Endometrium (tissue), 2 donors: ENCODE data around the gene TCERG1L.
"Not testable (repeated sequence)": the region's sequence is repeated elsewhere in the genome, so short reads cannot be mapped to it uniquely, and the experiment has no call there.

Experiments used
- FAIRE-seq: peaks from 2 replicates; lab custom pipeline; 2012; peaks lifted over from hg19 to GRCh38; lab: Jason Lieb, UNC
- donor health status: control.
- donor health status: control.

Gene TCERG1L

GRCh38 chr10:131100418-131101410, 210.8 kb downstream of the TCERG1L start:
- FAIRE-seq = not testable (repeated sequence)

DNA sequence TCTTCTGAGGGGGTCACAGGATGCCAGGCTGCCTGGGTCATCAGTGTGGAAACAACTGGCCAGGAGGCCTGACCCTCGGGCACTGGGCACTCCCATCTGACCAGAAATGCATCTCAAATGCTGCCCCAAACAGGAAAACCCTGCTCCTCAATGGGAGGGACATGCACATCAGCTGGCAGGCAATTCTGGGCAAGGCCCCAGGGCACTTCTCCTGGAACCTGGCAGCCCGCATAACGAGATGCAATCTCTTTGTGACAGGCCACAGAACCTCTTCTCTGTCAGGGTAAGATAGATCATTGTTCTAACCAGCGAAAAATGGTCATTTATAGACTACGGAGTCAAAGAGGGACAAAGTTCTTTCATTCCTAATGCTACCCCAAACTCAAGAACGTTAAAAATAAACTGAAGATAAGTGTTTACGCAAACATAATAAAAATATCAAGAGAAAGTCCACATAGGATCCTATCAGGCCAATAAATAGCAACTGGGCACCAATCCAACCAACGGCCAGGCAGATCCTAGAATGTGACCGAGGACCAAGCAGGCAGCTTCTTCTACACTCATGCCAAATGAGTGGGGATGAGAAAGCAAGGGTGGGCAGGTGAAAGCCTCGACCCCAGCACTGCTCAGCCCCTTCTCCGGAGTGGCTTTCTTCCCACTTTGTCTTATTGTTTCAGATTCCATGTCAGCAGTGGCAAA, 212.3 kb downstream of the TCERG1L start:
- FAIRE-seq = no peak

GRCh38 chr10:131098416-131098952, 213.0 kb downstream of the TCERG1L start:
- no peak for FAIRE-seq

DNA sequence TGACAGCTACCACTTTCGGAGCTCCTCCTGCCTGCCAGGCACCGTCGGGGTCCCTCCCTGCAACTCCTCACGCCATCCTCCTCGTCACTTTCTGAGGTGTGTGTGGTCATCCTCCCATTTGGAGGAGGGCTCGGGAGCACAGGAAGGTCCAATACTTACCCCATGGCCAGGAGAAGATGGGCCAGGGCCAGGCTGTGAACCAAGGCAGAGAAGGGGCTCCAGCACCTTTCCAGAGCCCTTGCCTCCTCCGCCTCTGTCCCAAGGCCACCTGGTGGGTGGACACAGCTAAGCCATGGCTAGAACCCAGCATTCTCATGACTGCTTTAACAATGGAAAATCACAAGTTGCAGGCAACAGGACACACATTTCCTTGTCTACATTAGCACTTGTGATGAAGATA, 215.5 kb downstream of the TCERG1L start:
- no peak for FAIRE-seq

DNA sequence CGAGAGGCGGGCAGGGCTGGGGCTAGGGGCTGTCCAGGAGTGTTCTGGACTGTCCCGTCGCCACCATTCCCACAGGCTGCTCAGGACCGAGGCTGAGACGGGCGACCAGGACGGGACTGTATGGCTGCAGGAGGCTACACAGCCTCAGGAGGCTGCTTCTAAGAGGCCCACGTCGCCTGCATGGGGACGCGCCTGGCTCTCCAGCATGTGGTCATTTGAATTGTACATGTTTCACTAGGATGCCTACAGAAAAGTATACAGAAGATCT, 216.3 kb downstream of the TCERG1L start:
- FAIRE-seq = no peak

DNA sequence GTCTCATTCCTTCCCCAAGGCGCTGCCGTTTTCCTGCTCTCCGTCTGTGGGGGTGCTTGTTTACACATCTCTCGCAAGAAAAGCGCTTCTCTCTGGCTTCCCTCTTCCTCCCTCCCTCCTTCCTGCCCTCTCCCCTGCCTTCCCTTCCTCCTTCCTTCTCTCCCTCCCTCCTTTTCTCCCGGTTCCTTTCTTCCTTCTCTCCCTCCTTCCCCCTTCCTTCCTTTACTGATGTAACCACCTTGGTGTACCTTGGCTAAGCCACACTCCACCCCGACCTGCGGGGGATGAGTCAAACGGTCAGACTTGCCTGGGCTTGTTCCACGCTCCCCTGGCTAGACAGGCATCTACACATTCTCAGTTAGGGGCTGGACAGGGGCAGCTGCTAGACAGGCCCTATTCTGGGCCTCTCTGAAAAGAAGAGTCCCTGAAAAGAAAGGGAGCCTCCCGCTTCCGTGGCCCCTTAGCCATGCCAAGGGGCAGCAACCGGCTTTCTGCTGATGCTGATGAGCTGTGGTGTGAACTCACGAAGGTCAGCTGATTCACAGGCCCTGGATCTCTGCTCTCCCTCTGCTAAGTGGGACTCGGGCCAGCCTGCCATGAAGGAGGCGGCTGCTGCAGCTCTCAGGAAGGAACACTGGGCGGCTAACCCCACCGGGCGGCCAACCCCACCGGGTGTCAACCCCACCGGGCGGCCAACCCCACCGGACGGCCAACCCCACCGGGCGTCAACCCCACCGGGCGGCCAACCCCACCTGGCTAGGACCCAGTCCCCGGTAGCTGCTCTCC, 216.8 kb downstream of the TCERG1L start:
- no peak for FAIRE-seq

DNA sequence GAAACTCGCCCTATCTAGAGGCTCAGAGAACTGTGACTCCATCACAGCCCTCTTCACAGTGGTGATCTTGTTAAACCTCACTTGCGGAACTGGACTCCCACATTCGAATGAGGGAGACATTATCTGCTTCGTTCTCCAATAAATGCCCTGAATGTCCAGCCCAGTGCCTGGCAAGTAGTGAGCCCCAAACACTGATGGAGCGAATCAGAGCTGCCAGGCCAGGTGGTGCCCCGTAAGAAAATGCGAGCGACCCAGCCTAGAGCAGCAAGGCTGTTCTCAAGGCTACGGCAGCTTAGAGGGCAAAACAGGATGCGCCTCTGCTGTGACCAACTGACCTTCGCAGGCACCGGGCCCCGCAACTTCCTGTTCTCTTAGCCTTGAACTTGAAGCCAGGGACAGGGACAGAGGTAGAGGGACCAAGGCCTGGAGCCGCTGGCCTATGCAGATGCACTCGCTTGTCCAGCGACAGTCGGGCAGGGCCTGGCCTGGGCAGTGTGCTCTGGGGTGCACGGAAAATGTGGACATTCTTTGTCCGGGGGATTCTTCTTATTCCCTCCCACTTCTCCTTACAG, 217.6 kb downstream of the TCERG1L start:
- FAIRE-seq = no peak

DNA sequence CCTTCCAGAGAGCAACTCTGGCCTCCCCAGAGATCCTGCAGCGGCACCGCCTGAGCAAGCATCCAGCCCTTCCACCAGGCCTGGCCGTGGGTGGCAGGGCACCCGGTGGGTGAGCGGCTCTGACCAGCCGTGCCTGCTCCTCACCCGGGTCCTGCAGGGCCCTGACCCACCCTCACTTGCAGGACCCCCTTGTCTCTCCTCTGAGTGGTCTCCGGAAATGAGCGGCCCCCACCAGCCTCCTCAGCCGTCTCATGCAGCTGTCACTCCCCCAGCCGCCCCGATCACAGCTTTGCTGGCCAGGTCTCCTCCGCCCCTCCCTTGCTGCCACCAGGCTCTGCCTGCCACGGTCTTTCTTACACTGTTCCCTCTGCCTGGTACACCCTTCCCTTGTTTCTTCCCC, 218.2 kb downstream of the TCERG1L start:
- FAIRE-seq = no peak

- no peak for FAIRE-seq
Measured at GRCh38 chr10:131092876-131093275, 218.6 kb downstream of the TCERG1L start.

DNA sequence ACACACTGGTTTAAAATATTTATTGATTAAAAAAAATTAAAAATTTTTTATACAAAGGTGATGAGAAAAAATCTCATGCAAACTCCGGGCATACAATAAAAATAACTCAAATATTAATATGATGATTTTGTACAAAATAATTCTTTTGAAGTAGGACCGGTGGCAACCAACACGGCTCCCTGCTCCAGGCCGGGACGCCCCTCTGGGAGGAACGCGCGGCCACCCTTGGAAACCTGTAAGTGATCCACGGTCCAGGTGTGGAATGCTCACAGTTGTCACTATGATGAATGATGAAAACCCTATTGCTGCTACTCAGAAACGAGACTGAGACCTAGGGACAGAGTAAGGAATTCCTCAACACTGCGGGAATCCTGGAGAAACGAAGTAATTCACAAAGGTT, 219.1 kb downstream of the TCERG1L start:
- no peak for FAIRE-seq

DNA sequence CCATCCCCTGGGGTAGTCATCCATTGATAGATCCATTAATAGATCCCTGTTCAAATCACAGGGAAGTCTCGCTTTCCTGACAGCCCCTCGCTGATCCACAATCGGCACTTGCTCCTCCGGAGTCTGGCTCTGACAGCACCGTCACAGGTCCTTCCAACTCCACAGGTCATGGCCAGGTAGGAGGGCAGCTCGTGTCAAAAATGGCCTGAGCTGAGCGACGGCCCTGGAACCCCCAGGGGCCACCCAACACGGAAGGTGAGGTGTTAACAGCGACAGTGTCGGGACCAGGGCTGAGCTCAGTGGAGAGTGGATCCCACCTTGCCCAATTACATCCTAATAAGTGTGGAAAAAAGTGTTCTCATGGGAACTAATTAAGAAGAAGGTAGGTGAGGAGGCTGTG, 219.8 kb downstream of the TCERG1L start:
- FAIRE-seq = no peak

DNA sequence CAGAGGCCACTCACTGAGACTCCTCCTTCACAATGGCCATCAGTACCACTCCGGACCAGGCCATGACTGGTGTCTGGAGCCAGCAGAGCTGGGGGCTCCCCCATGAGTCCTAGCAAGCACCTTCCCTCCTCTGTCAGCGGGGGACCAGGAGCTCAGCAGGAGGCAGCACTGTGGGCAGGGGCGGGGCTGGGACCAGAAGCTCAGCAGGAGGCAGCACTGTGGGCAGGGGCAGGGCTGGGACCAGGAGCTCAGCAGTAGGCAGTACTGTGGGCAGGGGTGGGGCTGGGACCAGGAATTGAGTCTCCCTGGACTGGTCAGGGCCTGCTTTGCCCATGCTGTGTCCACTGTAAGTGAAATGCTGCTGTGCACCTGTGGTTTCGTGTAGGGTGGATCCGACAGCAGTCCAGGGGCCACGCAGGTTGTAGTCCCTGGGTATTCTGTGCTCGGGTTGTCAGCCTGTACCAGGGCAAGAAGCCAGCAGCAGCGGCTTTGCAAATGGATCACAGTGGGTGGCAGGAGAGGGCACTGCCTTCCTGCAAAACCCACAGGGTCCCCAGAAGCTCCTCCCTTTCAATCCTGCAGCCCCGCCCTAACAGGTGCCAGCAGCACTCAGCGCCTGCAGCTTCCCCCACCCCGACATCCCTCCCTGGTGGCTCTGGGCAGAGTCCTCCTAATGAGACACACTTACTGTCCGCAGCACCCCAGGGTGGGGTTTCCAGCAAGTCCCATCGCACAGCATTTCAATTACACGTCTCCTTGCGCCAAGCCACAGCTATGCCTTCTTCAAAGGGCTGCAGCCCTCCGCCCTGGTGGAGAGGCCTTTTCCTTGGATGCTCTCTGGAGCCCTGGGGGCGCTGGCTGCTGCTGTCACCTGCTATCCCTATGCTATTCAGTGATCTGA, 220.5 kb downstream of the TCERG1L start:
- FAIRE-seq = no peak

DNA sequence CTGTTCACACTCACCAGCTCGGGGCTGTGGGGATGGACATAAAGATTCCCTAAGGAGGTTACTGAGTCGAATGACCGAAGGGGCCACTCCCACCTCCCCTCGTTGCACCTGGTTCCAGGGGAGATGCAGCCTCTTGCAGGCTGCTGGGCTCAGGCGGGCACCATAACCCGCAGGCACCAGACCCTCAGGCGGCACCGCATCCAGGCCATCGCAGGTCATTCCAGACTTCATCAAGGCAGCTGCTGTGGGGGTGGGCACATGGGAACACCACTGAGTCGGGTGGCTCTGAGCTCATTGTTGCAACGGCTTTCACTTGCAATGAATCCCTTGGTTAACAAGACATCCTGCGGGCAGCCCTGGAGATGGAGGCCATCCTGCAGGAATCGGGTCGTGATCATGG, 221.7 kb downstream of the TCERG1L start:
- no peak for FAIRE-seq

DNA sequence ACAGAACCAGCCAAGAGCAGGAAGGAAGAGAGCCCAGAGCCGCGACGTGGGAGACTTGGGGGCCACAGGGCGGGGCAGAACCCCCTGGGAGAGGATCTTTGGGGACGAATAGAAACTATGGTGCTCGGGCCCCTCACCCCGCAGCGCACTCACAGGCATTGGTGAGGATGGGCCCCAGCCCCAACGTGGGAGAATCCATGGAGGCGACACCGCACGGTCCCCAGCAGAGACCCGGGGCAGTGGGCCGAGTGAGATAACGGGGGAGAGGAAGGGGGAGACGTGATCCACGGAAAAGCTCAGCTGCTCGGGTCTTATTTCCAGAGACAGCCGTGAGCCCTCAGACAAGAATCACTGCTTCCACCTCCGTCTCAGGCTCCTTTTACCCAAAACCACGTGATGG, 222.4 kb downstream of the TCERG1L start:
- FAIRE-seq = no peak

DNA sequence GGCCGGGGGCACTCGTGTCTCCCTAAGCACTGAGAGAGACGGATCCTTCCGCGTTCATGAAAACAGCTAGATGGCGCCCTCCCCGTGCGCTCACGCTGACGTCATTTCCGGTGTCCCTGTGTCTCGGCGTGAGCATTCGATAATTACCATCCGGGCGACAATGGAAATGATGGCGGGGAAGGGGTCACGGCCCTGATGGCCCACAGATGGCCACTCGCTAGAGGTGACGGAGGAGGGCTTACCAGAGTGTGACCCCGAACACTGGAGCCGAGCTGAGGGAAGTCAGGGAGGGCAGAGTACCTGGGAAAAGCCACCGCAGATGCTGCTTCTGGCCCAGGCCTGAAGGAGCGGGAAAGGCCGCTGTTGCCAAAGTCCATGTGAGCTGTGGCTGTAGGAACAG, 222.9 kb downstream of the TCERG1L start:
- FAIRE-seq = no peak

GRCh38 chr10:131087464-131088215, 223.9 kb downstream of the TCERG1L start:
- no peak for FAIRE-seq

DNA sequence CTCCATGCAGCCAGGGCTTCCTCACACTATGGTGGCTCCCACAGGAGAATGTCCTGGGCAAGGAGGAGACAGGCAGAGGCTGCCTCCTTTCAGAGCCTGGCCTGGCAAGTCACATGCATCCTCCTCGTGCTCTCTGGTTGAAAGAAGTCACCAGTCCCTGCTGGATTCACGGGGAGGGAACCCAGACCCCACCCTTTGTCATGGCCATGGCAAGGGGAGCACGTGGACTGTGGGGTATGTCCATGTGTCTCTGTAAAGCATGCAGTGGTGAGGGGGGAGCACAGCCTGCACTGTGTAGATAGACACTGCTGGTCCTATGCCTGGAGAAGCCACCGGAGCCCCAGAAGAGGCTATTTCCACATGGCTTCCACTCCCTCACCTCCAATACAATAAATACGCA, 225.0 kb downstream of the TCERG1L start:
- no peak for FAIRE-seq

DNA sequence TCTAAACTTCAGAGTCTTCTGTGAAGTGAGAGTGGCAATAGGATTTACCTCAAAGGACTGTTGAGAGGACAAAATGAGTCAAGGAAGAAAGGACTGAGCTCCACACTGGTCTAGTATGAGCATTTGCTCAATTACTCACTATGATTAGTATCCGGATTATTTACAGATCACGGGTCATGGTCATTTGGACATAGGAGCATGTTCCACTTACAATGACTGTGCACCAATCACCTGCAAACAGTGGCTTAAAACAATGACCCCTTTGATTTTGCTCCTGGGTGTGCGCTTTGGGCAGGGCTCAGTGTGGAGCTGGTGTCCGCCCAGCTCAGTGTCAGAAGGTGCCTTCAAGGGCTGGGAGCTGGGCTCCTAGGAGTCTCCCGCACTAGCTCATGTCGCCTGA, 225.4 kb downstream of the TCERG1L start:
- FAIRE-seq = no peak

DNA sequence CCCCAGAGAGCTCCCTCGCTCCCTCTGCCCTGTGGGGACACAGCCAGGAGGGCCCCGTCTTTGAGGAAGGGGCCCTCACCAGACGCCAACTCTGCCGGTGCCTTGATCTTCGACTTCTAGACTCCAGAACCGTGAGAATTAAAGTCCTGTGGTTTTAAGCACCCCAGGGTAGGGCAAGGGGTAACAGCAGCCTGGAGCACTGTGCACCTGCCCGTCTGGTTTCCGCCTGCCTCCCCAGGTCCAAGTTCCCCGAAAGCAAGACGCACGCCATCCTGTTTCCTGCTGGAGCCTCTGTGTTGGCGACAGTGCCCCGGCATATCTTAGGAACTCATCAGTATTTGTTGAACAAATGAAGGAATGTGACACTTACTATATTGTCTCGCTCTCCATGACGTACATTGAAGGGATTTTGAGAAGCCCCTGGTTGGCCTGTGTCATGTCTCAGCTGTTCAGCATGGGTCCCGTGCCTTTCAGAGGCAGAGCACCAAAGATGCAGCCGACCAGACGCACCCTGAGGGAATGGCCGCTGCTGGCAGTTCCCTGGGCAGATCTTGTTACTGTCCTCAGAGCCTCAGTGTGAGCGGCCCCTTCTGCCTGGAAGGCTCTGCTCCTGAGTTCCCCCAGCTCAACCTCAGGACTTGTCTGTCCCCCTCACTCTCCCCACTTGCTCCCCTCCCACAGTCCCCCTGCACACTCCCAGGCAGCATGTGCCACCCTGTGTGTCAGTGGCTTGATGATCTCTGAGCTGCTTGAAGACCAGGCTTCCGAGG, 226.2 kb downstream of the TCERG1L start:
- no peak for FAIRE-seq

DNA sequence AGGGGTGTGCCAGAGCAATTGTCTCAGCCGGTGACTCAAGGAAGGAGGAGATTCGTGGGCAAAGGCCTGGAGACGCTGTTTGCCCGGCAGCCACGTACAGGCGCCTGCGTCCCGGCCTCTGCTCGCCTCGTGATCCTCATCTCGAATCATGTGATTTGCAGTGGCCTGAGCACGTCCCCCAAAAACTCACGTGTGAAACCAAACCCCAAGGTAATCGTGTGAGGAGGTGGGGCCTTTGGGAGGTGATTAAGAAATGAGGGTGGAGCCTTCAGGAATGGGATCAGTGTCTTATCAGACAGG, 226.8 kb downstream of the TCERG1L start:
- FAIRE-seq = no peak
